ENCODE results near the gene HNRNPK.

The HNRNPK gene

GRCh38 chr9:83932011-83932410 is 48.0 kb downstream of the HNRNPK start:
- DNase-seq = no peak

- DNase-seq = no peak
Observed at GRCh38 chr9:83930881-83931280, 49.1 kb downstream of the HNRNPK start.

- DNase-seq = no peak
Observed at GRCh38 chr9:83927591-83927990, 52.4 kb downstream of the HNRNPK start.

- DNase-seq = peak; percentile 94
Observed at GRCh38 chr9:83920927-83921707, 58.9 kb downstream of the HNRNPK start, which contains the start of gene KIF27. Gene KIF27 (minus strand): TSS chr9:83921432. CDS start chr9:83915591, 5,841 bp downstream.

- DNase-seq = peak; percentile 47
Observed at GRCh38 chr9:83920469-83920926, 59.5 kb downstream of the HNRNPK start.

GRCh38 chr9:83919111-83919510 is 60.9 kb downstream of the HNRNPK start:
- no peak for DNase-seq
